Loucy (cell line): ENCODE results near the gene SUFU.

Experiments used
- CTCF ChIP-seq: fragments of 200-600 bp; sonication (generic); conservative IDR thresholded peaks from 2 replicates; pipeline ENCODE4 v1.5.1; 2014; ENCODE audit warnings: mild to moderate bottlenecking, antibody characterized with exemption, low read length
- EZH2phosphoT487 ChIP-seq: fragments of 200-600 bp; IDR thresholded peaks from 2 replicates; pipeline ENCODE4 v1.6.1; 2018; ENCODE audit warnings: antibody characterized with exemption, mild to moderate bottlenecking, moderate library complexity, borderline replicate concordance

- no peak for TF ChIP-seq CTCF
- TF ChIP-seq EZH2phosphoT487 = no peak
Observed at GRCh38 chr10:102681696-102682095, 177.9 kb downstream of the SUFU start.
